Progenitor cell of endocrine pancreas (in vitro differentiated cells): ENCODE results near the gene DIP2C. TPM values are rescaled to one million over a fixed set of nuclear protein-coding genes. Genes with fewer than 3 reads are reported as not detected.

Source experiments
- DNase-seq: peaks from one replicate; pipeline ENCODE4 v3.0.0; 2021; ENCODE audit warnings: low spot score; ENCODE audit not compliant: unreplicated experiment
- H3K27ac Mint-ChIP-seq: 2 replicates; pipeline ENCODE4 v1.8.0; 2021; ENCODE audit warnings: mild to moderate bottlenecking, moderate library complexity, mixed read lengths
- H3K27me3 Mint-ChIP-seq: 2 replicates; pipeline ENCODE4 v1.8.0; 2021; ENCODE audit warnings: mixed read lengths
- H3K36me3 Mint-ChIP-seq: 2 replicates; pipeline ENCODE4 v1.8.0; 2022; ENCODE audit warnings: mixed read lengths; ENCODE audit not compliant: insufficient read depth
- H3K4me1 Mint-ChIP-seq: 2 replicates; pipeline ENCODE4 v1.8.0; 2021; ENCODE audit warnings: low read depth, mixed read lengths
- H3K4me3 Mint-ChIP-seq: 2 replicates; pipeline ENCODE4 v1.8.0; 2021; ENCODE audit warnings: low read depth, mild to moderate bottlenecking, moderate library complexity, mixed read lengths
- H3K9me3 Mint-ChIP-seq: 2 replicates; pipeline ENCODE4 v1.8.0; 2021; ENCODE audit warnings: low read depth, mixed read lengths
- total RNA-seq: library from RNA; stranded (reverse); gene quantifications from 2 replicates; pipeline ENCODE4 v1.2.1, GENCODE V29; 2021
- TF ChIP-seq, protein P1 (sequence below): fragments of 200-600 bp; sonication (generic); IDR thresholded peaks from one replicate; pipeline ENCODE4 v1.5.0; 2021; ENCODE audit warnings: antibody characterized with exemption, mild to moderate bottlenecking; ENCODE audit not compliant: unreplicated experiment

Gene DIP2C
- total RNA-seq, 1 donor from 2014 or later, result 27.2 TPM

DNA sequence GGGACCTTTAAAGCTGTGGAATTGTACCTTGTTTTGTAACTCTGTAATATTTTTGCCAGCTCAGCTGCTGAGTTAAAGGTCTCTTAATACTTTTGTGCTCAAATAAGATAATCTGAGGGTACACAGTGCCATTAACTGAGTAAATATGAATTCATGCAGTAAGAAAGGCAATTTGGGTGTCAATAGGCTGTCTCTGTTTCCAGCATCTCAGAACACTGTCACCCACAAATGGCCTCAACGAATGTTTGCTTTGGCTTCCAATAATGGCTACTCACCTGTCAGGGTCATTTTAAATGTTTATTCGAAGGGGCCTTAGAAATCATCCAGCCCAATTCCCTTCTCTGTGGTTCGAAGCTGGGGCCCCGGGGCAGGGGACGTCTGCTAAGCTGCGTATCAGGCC is 328.8 kb downstream of the DIP2C start:
- Mint-ChIP-seq H3K27ac (peak overlapping the region; percentile 71), H3K36me3 (peaks cover 33% of the 10 kb centered on the region), H3K27me3 (no peaks in the 10 kb centered on the region), H3K9me3 (no peaks in the 10 kb centered on the region), H3K4me3 (peak overlapping the region; percentile 9), H3K4me1 (peaks cover 24% of the 10 kb centered on the region)
- TF ChIP-seq, protein P1, sequence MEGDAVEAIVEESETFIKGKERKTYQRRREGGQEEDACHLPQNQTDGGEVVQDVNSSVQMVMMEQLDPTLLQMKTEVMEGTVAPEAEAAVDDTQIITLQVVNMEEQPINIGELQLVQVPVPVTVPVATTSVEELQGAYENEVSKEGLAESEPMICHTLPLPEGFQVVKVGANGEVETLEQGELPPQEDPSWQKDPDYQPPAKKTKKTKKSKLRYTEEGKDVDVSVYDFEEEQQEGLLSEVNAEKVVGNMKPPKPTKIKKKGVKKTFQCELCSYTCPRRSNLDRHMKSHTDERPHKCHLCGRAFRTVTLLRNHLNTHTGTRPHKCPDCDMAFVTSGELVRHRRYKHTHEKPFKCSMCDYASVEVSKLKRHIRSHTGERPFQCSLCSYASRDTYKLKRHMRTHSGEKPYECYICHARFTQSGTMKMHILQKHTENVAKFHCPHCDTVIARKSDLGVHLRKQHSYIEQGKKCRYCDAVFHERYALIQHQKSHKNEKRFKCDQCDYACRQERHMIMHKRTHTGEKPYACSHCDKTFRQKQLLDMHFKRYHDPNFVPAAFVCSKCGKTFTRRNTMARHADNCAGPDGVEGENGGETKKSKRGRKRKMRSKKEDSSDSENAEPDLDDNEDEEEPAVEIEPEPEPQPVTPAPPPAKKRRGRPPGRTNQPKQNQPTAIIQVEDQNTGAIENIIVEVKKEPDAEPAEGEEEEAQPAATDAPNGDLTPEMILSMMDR, result no peak
- no peak for DNase-seq

DNA sequence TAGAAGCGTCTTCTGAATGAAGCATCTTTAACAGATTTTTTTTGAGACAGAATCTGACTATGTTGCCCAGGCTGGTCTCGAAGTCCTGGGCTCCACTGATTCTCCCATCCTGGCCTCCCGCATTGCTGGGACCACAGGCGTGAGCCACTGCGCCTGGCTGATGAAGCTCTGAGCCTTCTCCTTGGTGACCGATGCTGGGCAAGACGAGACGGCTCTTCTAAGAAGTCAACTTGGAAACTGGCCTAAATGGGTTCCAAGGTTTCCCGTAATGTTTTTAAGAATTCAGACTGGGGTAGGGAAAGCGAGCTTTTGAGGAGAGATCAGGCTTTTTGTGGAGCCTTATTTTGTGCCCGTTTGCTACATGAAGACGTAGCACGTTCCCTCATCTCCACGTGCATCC is 329.7 kb downstream of the DIP2C start:
- Mint-ChIP-seq H3K4me3 (no peak overlapping the region), H3K27ac (peak overlapping the region; percentile 65), H3K36me3 (peaks cover 35% of the 10 kb centered on the region), H3K9me3 (no peaks in the 10 kb centered on the region), H3K27me3 (no peaks in the 10 kb centered on the region), H3K4me1 (peaks cover 24% of the 10 kb centered on the region)
- TF ChIP-seq, protein P1, result no peak
- no peak for DNase-seq

DNA sequence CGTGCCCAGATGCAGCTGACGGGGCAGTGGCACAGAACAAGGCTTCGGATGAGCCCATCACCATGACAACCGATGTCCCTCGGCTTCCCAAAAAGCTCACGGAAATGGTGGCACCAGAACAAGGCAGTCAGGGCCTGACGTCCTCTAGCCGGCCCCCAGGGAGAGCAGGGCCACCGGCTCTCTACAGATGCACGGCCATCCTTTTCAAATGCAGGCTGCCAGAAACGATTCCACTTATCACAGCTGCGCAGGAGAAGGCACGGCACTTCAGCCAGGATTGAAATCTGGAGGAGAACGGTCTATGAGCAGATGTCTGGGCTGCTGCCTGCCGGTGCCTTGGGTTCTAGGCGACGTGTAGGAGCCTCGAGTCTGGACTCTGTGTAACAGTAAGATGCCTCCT is 330.4 kb downstream of the DIP2C start:
- TF ChIP-seq, protein P1, result no peak
- H3K9me3 Mint-ChIP-seq, result no peaks in the 10 kb centered on the region
- no peak for DNase-seq
- peaks cover 38% of the 10 kb centered on the region for H3K36me3 Mint-ChIP-seq
- H3K4me3 Mint-ChIP-seq, result no peak overlapping the region
- no peaks in the 10 kb centered on the region for H3K27me3 Mint-ChIP-seq
- peaks cover 24% of the 10 kb centered on the region for H3K4me1 Mint-ChIP-seq
- no peak overlapping the region for H3K27ac Mint-ChIP-seq

DNA sequence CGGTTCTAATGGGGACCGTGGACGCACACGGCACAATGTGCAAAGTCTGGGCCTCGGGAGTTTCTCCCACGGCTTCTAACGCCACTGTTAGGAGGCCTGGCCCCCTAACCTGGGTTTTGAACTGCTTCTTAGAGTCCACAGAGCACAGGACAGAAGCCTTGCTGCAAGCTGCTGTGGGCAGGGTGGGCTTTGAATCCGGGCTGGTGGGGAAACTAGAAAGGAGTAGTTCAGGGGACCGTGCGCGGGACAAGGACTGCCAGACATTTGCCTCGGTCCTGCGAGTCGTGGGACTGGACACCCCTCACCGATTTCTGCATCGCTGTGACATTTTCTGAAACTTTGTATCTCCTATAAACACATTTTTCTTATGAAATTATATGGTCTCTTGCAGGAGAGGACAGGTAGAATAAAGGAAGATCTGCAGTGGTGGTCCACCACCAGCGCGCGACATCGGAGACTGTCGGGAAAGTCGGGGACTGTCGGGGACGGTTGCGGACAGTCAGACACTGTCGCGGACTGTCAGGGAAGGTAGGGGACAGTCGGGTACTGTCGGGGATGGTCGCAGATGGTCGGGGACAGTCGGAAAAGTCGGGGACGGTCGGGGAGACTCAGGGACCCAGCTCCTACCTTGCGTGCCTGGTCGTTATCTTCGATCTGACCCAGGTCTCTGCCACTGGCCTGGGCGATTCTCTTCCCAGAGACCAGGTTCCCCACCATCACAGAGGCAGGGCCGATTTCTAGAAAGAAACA is 332.1 kb downstream of the DIP2C start:
- TF ChIP-seq, protein P1, result no peak
- Mint-ChIP-seq H3K27ac (no peak overlapping the region), H3K4me3 (no peak overlapping the region), H3K9me3 (no peaks in the 10 kb centered on the region), H3K4me1 (peaks cover 21% of the 10 kb centered on the region), H3K36me3 (peaks cover 34% of the 10 kb centered on the region), H3K27me3 (no peaks in the 10 kb centered on the region)
- DNase-seq, result no peak

DNA sequence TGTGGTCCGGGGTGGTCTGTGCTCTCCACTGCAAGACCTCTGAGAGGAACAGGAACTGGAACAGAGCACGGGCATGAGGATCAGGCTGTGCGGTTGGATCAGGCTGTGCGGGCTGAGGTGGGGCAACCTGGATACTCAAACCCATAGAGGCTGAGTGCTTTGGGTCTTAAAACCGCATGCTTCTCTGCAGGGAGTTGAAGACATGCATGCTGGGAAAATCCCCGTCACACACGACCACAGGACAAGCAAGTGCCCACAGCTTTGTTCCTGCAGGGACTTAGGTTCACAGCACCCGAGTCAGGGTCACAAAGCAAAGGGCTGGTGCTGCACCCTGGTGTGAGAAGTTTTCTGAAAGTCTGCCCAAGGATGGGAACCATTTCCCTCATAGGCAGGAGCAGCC is 333.0 kb downstream of the DIP2C start:
- no peaks in the 10 kb centered on the region for H3K9me3 Mint-ChIP-seq
- no peak for DNase-seq
- H3K4me1 Mint-ChIP-seq, result peaks cover 12% of the 10 kb centered on the region
- H3K27ac Mint-ChIP-seq, result no peak overlapping the region
- peaks cover 29% of the 10 kb centered on the region for H3K36me3 Mint-ChIP-seq
- TF ChIP-seq, protein P1, result no peak
- no peak overlapping the region for H3K4me3 Mint-ChIP-seq
- no peaks in the 10 kb centered on the region for H3K27me3 Mint-ChIP-seq
